HUES48 (cell line): ENCODE results near the gene LSG1.
A peak's percentile ranks its signal among the peaks of the same experiment; 100 is the strongest.

Source experiments
- H3K27ac ChIP-seq: one replicate; pipeline ENCODE4 v1.7.0; 2013; ENCODE audit warnings: low read depth, low read length, inconsistent platforms
- H3K27me3 ChIP-seq: 2 replicates; pipeline ENCODE4 v1.6.1; 2013; ENCODE audit warnings: mild to moderate bottlenecking, low read length; ENCODE audit not compliant: control insufficient read depth, insufficient read depth
- H3K36me3 ChIP-seq: 2 replicates; pipeline ENCODE4 v1.6.1; 2013; ENCODE audit warnings: low read length; ENCODE audit not compliant: control insufficient read depth, insufficient read depth
- H3K4me1 ChIP-seq: 2 replicates; pipeline ENCODE4 v1.6.1; 2013; ENCODE audit warnings: mild to moderate bottlenecking, low read length; ENCODE audit not compliant: control insufficient read depth, insufficient read depth
- H3K4me3 ChIP-seq: 2 replicates; pipeline ENCODE4 v1.5.1; 2013; ENCODE audit warnings: mild to moderate bottlenecking, low read depth, low read length
- H3K9ac ChIP-seq: 2 replicates; pipeline ENCODE4 v1.6.1; 2013; ENCODE audit warnings: mild to moderate bottlenecking, low read depth, low read length, moderate library complexity
- H3K9me3 ChIP-seq: 2 replicates; pipeline ENCODE4 v1.6.1; 2013; ENCODE audit warnings: low read length; ENCODE audit not compliant: control insufficient read depth, insufficient read depth

The LSG1 gene

DNA sequence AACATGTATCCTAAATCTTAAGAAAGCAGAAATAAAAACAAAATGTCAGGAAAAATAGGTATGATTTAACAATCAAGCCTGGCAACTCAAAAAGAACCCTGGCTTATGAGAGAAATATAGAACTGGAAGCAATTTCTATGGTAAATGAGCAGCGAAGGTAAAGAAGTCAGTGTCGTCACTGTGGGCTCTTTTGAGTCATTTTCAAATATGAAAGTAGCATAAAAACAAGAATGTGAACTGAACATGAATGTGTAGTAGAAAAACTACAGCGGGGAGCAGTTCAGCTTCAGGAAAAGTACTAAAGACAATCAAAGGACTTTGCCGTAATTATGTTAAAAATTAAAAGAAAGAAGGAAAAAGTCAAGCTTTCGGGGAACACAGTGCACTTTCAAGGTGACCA lies 17.5 kb downstream of the LSG1 start:
- Histone ChIP-seq H3K4me3 (peak overlapping the region; percentile 29; the same call in 1 of the 2 replicates), H3K9ac (no peak overlapping the region), H3K4me1 (peaks cover 16% of the 10 kb centered on the region), H3K27ac (peak overlapping the region; percentile 83), H3K9me3 (no peaks in the 10 kb centered on the region), H3K27me3 (no peaks in the 10 kb centered on the region), H3K36me3 (peaks cover 68% of the 10 kb centered on the region)

DNA sequence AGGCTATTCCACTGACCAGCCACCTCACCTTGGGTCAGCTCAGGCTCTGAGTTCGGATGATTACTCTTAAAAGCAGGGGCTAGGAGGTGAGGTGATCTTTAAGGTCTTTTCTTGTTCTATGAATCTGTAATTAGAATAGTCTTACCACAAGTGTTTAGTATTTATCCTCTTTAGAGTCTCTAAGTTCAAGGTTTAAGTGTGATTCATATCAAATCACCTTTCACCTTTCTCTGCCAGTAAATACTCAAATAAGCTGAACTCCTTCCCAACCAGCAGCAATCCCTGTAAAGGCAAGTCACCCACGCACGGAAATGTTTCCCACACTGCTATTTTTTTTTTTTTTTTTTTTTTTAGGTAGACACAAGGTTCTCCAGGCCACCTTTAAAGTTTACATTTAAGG lies 24.2 kb downstream of the LSG1 start:
- Histone ChIP-seq H3K27ac (no peak overlapping the region), H3K9ac (no peak overlapping the region), H3K4me1 (no peaks in the 10 kb centered on the region), H3K4me3 (no peak overlapping the region), H3K36me3 (peaks cover 95% of the 10 kb centered on the region), H3K9me3 (no peaks in the 10 kb centered on the region), H3K27me3 (no peaks in the 10 kb centered on the region)

DNA sequence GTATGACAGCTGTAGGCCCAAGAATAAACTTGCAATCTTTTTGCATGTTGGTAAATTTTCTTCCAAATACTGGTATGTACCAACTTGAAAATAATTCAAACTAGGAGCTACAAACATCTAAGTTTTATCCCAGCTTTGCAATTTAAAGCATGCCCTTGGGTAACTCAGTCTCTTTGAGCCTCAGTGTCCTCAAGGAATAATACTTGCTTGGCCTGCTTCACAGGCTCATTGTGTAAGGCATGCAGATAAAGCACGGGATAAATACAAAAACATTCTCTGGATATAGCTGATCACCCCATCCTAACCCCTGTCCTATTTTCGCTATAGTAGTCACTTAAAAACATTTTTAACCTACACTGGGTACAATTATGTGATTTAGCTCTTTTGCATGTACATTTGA lies 29.2 kb downstream of the LSG1 start:
- H3K27me3 ChIP-seq = no peaks in the 10 kb centered on the region
- no peaks in the 10 kb centered on the region for H3K9me3 ChIP-seq
- H3K9ac ChIP-seq = no peak overlapping the region
- no peaks in the 10 kb centered on the region for H3K4me1 ChIP-seq
- H3K4me3 ChIP-seq = no peak overlapping the region
- H3K36me3 ChIP-seq = peaks cover 74% of the 10 kb centered on the region
- H3K27ac ChIP-seq = no peak overlapping the region

DNA sequence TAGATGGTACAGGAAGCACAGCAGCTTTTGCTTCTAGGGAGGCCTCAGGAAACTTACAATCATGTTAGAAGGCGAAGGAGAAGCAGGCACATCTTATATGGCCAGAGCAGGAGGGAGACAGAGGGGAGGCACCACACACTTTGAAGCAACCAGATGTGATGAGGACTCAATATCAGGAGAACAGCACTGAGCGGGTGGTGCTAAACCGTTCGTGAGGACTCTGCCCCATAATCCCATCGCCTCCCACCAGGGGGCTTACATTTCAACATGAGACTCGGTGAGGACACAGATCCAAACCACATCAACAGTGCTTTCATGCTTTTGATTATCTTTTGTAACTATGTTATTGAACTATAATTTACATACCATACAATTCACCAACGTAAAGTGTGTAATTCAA lies 31.2 kb downstream of the LSG1 start:
- no peaks in the 10 kb centered on the region for H3K9me3 ChIP-seq
- no peak overlapping the region for H3K9ac ChIP-seq
- H3K36me3 ChIP-seq = peaks cover 56% of the 10 kb centered on the region
- no peaks in the 10 kb centered on the region for H3K27me3 ChIP-seq
- no peak overlapping the region for H3K4me3 ChIP-seq
- 0 out of 2 replicates have a peak, but pooled peaks cover 4% of the 10 kb centered on the region for H3K4me1 ChIP-seq
- no peak overlapping the region for H3K27ac ChIP-seq

DNA sequence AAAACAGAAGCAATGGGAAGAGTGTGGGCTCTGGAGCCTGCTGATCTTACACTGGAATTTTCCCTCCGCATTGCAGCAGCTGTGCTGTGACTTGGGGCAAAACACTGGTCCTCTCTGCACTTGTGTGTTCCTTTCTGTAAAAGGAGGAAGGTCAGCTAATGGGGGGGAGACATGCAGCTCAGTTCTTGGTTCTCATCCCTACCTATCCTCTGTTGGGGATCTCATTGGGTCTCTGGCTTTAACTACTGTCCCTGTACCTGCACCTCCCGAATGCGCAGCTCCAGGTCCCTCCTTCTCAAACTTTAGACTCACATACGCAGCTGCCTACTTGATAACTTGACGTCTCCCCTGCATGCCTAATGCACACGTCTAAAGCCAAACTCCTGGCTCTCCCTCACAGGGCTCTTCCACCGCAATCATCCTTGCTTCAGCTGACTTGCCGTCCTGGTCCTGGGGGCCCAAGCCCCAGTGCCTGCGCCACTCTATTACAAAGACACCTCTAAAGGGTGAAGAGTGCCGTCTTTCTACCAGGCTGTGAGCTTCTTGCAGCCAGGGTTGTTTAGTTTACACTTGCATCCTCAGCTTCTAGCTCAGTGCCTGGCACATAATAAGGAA lies 32.9 kb downstream of the LSG1 start:
- no peak overlapping the region for H3K27ac ChIP-seq
- no peaks in the 10 kb centered on the region for H3K9me3 ChIP-seq
- H3K4me3 ChIP-seq = no peak overlapping the region
- no peaks in the 10 kb centered on the region for H3K27me3 ChIP-seq
- H3K36me3 ChIP-seq = peaks cover 40% of the 10 kb centered on the region
- H3K9ac ChIP-seq = no peak overlapping the region
- 0 out of 2 replicates have a peak, but pooled peaks cover 4% of the 10 kb centered on the region for H3K4me1 ChIP-seq

DNA sequence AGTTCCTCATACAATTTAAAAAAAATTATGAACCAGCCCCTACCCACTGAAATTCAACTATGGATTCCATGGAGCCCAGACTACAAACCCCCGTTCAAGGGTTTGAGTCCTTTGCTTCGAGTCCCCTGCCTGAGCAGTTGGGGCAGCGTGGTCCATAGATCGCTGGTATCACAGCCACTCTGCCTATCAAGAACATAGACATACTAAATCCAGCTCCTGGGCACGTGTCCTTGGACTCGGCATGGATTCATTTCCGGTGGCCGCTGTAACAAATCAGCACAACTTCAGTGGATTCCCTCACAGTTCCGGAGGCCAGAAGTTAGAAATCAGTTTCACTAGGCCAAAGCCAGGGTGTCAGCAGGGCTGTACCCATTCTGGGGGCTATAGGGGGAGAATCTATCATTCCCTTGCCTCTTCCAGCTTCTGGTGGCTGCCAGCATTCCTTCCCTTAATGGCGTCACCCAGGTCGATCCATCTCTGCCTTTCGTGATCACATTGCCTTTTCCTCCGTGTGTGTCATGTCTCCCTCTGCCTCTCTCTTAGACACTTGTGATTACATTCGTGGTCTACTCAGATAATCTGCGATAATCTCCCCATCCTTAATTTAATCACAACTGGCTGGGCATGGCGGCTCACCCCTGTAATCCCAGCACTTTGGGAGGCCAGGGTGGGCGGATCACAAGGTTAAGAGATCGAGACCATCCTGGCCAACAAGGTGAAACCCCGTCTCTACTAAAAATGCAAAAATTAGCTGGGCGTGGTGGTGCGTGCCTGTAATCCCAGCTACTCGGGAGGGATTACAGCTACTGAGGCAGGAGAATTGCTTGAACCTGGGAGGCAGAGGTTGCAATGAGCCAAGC lies 34.2 kb downstream of the LSG1 start:
- no peaks in the 10 kb centered on the region for H3K27me3 ChIP-seq
- H3K9ac ChIP-seq = no peak overlapping the region
- no peak overlapping the region for H3K4me3 ChIP-seq
- H3K36me3 ChIP-seq = peaks cover 28% of the 10 kb centered on the region
- H3K9me3 ChIP-seq = no peaks in the 10 kb centered on the region
- H3K4me1 ChIP-seq = 0 out of 2 replicates have a peak, but pooled peaks cover 4% of the 10 kb centered on the region
- H3K27ac ChIP-seq = no peak overlapping the region

DNA sequence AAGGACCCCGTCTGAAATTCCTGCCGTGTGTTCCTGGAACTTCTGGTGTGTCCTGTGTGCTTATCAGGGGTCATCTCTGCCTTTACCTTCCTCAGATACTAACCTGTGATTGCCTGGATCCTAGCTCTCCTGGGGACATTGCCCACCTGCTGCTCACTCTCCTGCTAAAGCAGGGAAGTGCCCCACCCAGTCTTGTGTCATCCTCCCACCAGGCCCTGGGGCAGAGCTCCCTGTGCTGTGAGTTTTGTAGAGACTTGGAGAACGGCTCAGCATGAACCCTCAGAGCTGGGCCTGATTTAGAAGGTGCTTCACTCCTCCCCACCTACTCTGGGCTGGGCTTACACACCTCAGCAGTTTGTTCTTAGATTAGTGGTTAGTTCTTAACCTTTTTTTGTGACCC lies 34.9 kb downstream of the LSG1 start:
- no peak overlapping the region for H3K9ac ChIP-seq
- H3K27me3 ChIP-seq = no peaks in the 10 kb centered on the region
- no peak overlapping the region for H3K27ac ChIP-seq
- H3K4me3 ChIP-seq = no peak overlapping the region
- peaks cover 21% of the 10 kb centered on the region for H3K36me3 ChIP-seq
- peaks cover 8% of the 10 kb centered on the region; the same call in 1 of the 2 replicates for H3K4me1 ChIP-seq
- no peaks in the 10 kb centered on the region for H3K9me3 ChIP-seq

DNA sequence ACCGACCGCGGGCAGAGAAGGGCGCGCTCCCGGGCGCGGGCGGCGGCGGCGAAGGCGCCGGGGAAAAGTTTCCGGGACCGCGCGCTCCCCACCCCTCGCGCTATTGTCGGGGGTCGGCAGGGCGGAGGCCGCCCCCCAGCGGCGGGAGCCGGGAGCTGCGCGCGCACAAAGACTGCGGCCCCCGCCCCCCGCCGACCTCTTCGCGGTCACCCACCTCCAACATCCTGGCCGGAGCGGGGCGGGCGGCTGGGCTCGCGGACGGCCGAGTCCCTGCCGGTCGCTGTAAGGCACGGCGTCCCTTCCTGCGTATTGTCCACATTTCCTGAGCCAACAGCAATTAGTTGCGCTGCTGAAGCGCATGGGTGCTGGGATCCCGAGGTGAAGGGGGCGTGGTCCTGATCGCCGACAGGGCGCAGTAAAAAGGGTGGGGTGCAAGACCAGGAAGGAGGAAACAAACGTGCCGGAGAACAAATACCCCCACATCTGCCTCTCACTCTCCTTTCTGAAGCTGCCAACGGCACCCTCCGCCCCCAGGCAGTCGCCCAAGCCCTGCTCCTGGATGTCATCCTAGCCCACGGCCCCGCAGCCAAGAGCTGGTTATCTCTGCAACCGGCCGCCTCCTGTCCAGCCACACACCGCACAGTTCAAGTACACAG lies 38.5 kb downstream of the LSG1 start, which contains the start of gene TMEM44:
TMEM44 (minus strand) TSS at position 71 of the 656 bp plus-strand sequence. CDS start 204 bp downstream, outside the sequence.
- Histone ChIP-seq H3K4me3 (peak within 1 kb of the TSS; percentile 79), H3K27ac (peak within 1 kb of the TSS; percentile 85), H3K36me3 (peaks cover 11% of the 10 kb centered on the region), H3K9me3 (peaks cover 4% of the 10 kb centered on the region; the same call in 1 of the 2 replicates), H3K27me3 (no peaks in the 10 kb centered on the region), H3K4me1 (peaks cover 8% of the 10 kb centered on the region; the same call in 1 of the 2 replicates), H3K9ac (peak within 1 kb of the TSS; percentile 65)

DNA sequence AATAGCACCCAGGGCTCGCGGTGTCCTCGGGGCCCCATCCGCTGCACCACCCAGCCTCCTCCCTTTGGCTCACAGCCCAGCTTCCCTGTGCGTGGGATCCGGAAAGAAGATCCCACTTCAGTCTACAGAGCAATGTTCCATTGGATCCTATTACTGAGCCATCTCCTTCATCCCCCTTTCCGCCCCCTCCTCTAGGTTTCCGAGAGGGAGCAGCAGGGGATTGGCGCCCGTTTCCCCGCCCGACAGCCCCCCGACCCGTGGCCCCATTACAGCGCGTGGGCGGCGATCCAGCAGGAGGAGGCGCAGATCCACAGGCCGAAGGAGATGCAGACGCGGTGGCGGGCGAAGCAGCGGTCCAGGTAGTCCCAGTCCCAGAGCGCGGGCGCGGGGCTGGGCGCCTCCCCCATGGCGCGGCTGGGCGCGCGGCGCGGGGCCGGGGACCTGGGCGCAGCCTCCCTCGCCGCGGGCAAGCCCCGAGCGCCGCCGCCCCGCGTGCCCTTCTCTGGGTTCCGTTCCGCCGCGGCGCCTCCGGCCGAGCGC lies 39.1 kb downstream of the LSG1 start:
- peak overlapping the region; percentile 85 for H3K27ac ChIP-seq
- H3K36me3 ChIP-seq = peaks cover 17% of the 10 kb centered on the region
- H3K4me1 ChIP-seq = peaks cover 8% of the 10 kb centered on the region; the same call in 1 of the 2 replicates
- H3K4me3 ChIP-seq = peak overlapping the region; percentile 79
- H3K9me3 ChIP-seq = peaks cover 4% of the 10 kb centered on the region; the same call in 1 of the 2 replicates
- H3K27me3 ChIP-seq = no peaks in the 10 kb centered on the region
- peak overlapping the region; percentile 65 for H3K9ac ChIP-seq

DNA sequence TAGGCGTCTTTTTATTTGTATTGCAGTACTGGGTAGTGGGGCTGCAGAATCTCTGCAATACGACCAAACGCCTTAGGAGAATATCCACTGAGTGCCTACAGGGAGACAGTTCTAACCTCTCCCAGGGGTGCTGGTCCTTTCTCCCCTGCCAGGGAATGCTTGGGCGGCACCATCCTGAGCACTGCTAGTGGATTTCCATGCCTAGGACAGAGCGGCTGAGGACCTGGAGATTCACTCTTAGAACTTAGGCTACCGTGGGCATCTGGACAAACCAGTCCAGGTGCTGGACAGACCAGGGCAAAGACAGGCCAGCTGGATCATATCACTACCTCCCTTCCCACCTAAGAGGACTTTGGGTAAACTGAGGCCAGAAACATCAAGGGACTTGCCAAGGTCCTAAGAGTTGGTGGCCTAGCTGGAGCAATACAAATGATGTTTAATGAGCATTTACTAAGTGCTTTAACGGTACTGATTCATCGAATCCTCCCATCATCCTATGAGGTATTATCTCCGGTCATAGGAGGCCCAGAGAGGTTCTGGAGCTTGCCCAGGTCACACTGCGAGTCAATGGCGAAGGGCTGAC lies 39.7 kb downstream of the LSG1 start:
- Histone ChIP-seq H3K36me3 (peaks cover 21% of the 10 kb centered on the region), H3K27ac (no peak overlapping the region), H3K4me3 (peak overlapping the region; percentile 79), H3K4me1 (peaks cover 8% of the 10 kb centered on the region; the same call in 1 of the 2 replicates), H3K9ac (peak overlapping the region; percentile 65), H3K9me3 (peaks cover 4% of the 10 kb centered on the region; the same call in 1 of the 2 replicates), H3K27me3 (no peaks in the 10 kb centered on the region)
